Osteoblast (primary cell): ENCODE data around the gene COL23A1. TPM values are rescaled to one million over a fixed set of nuclear protein-coding genes. Genes with fewer than 3 reads are reported as not detected.

Experiments used
- DNase-seq: peaks from one replicate; pipeline ENCODE4 v3.0.0; 2011; ENCODE audit warnings: low spot score, mixed read lengths; ENCODE audit not compliant: insufficient read length; ENCODE audit errors: missing footprints
- H2AFZ ChIP-seq: 2 replicates; pipeline ENCODE4 v1.6.0; 2011; ENCODE audit warnings: mild to moderate bottlenecking, low read length
- H3K27ac ChIP-seq: 2 replicates; pipeline ENCODE4 v1.5.1; 2011; ENCODE audit warnings: mild to moderate bottlenecking, low read depth, low read length, moderate library complexity
- H3K27me3 ChIP-seq: 2 replicates; pipeline ENCODE4 v1.6.0; 2012; ENCODE audit warnings: mild to moderate bottlenecking, control low read depth, inconsistent platforms, low read length, moderate library complexity; ENCODE audit not compliant: insufficient read depth
- H3K36me3 ChIP-seq: 2 replicates; pipeline ENCODE4 v1.5.1; 2011; ENCODE audit warnings: mild to moderate bottlenecking, low read length, control low read depth, moderate library complexity; ENCODE audit not compliant: insufficient read depth
- H3K4me1 ChIP-seq: 2 replicates; pipeline ENCODE4 v1.5.1; 2011; ENCODE audit warnings: mild to moderate bottlenecking, low read length, control low read depth, moderate library complexity; ENCODE audit not compliant: insufficient read depth
- H3K4me2 ChIP-seq: 2 replicates; pipeline ENCODE4 v1.6.0; 2011; ENCODE audit warnings: mild to moderate bottlenecking, low read length; ENCODE audit not compliant: insufficient read depth
- H3K4me3 ChIP-seq: fragments of 200-600 bp; sonication (generic); 3 replicates; pipeline ENCODE4 v1.5.1; 2012; ENCODE audit warnings: mild to moderate bottlenecking, low read length, inconsistent platforms; ENCODE audit not compliant: insufficient read depth
- H3K79me2 ChIP-seq: 2 replicates; pipeline ENCODE4 v1.6.0; 2012; ENCODE audit warnings: mild to moderate bottlenecking, low read length, control low read depth, inconsistent platforms; ENCODE audit not compliant: insufficient read depth
- H3K9me3 ChIP-seq: 2 replicates; pipeline ENCODE4 v1.5.1; 2011; ENCODE audit warnings: low read depth, low read length, control low read depth
- H4K20me1 ChIP-seq: 2 replicates; pipeline ENCODE4 v1.6.0; 2012; ENCODE audit warnings: mild to moderate bottlenecking, low read length, control low read depth; ENCODE audit not compliant: insufficient read depth
- CTCF ChIP-seq: IDR thresholded peaks from 2 replicates; pipeline ENCODE4 v1.5.1; 2011; ENCODE audit warnings: mild to moderate bottlenecking, low read depth, low read length, moderate library complexity; ENCODE audit errors: extremely low read depth
- small RNA-seq: library from RNA; depleted of rRNA; stranded (forward); fragments of <200 nt; gene quantifications from one replicate; pipeline ENCODE3, GENCODE V24; 2012
- total RNA-seq: library from RNA; depleted of rRNA; stranded (reverse); fragments of >200 nt; gene quantifications from 2 replicates; pipeline ENCODE4 v1.2.3, GENCODE V29; 2012

COL23A1 gene
- total RNA-seq, 1 donor = under 0.01 TPM

- no peaks in the 10 kb centered on the region for H3K79me2 ChIP-seq
Observed at GRCh38 chr5:178192787-178193186, 397.4 kb downstream of the COL23A1 start.

GRCh38 chr5:178192244-178192643 is 397.9 kb downstream of the COL23A1 start:
- peaks cover 18% of the 10 kb centered on the region for H3K27me3 ChIP-seq

More at GRCh38 chr5:178192787-178193186, 397.4 kb downstream of the COL23A1 start:
- peaks cover 2% of the 10 kb centered on the region for H3K4me1 ChIP-seq
- H3K27ac ChIP-seq = no peak overlapping the region
- peaks cover 18% of the 10 kb centered on the region for H3K27me3 ChIP-seq
- no peaks in the 10 kb centered on the region for H3K9me3 ChIP-seq
- no peak for DNase-seq
- no peaks in the 10 kb centered on the region for H4K20me1 ChIP-seq
- no peaks in the 10 kb centered on the region for H3K36me3 ChIP-seq
- TF ChIP-seq CTCF = no peak
- no peak overlapping the region for H2AFZ ChIP-seq
- no peak overlapping the region for H3K4me3 ChIP-seq
- no peak overlapping the region for H3K4me2 ChIP-seq

DNA sequence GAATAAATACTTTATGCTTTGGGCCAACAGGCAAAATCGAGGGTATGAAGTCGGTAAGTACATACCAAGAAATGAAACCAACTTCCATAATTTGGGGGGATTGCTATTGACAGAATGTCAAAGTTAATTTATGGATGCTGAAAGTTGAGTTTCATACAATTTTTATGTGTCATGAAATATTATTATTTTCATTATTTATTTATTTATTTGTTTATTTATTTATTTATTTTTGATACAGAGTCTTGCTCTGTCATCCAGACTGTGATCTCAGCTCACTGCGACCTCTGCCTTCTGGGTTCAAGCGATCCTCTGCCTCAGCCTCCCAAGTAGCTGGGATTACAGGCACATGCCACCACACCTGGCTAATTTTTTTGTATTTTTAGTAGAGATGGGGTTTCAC is 398.5 kb downstream of the COL23A1 start:
- Histone ChIP-seq H3K27ac (no peak overlapping the region), H4K20me1 (no peaks in the 10 kb centered on the region), H3K4me3 (no peak overlapping the region), H3K27me3 (peaks cover 18% of the 10 kb centered on the region), H3K79me2 (no peaks in the 10 kb centered on the region), H3K36me3 (no peaks in the 10 kb centered on the region), H2AFZ (no peak overlapping the region), H3K4me1 (peaks cover 2% of the 10 kb centered on the region), H3K4me2 (no peak overlapping the region), H3K9me3 (no peaks in the 10 kb centered on the region)
- DNase-seq = no peak
- no peak for TF ChIP-seq CTCF

More at GRCh38 chr5:178192244-178192643, 397.9 kb downstream of the COL23A1 start:
- no peak for TF ChIP-seq CTCF
- DNase-seq = no peak
- no peaks in the 10 kb centered on the region for H3K79me2 ChIP-seq
- H3K9me3 ChIP-seq = no peaks in the 10 kb centered on the region
- H4K20me1 ChIP-seq = no peaks in the 10 kb centered on the region
- no peak overlapping the region for H2AFZ ChIP-seq
- peaks cover 2% of the 10 kb centered on the region for H3K4me1 ChIP-seq
- no peak overlapping the region for H3K27ac ChIP-seq
- H3K4me2 ChIP-seq = no peak overlapping the region
- H3K36me3 ChIP-seq = no peaks in the 10 kb centered on the region
- no peak overlapping the region for H3K4me3 ChIP-seq

GRCh38 chr5:178189433-178189832 is 400.8 kb downstream of the COL23A1 start:
- no peak for TF ChIP-seq CTCF
- Histone ChIP-seq H3K4me1 (peaks cover 2% of the 10 kb centered on the region), H3K4me3 (no peak overlapping the region), H3K27me3 (peaks cover 10% of the 10 kb centered on the region), H2AFZ (no peak overlapping the region), H3K79me2 (no peaks in the 10 kb centered on the region), H3K27ac (no peak overlapping the region), H3K36me3 (no peaks in the 10 kb centered on the region), H3K4me2 (no peak overlapping the region), H4K20me1 (no peaks in the 10 kb centered on the region), H3K9me3 (no peaks in the 10 kb centered on the region)
- no peak for DNase-seq

Small RNAs within 50 kb of the gene (small RNA-seq; reads per million reads assigned to genes)
- gene RN7SKP70 = not detected
- gene RN7SL646P = not detected

Other genes with a start within 250 kb of the COL23A1 start
- 33.3 TPM in 2 replicates for gene CLK4, start 36.7 kb upstream of the COL23A1 start, total RNA-seq
- gene ZNF354A, start 140.3 kb upstream of the COL23A1 start, total RNA-seq = 13.0 and 15.3 TPM in 2 replicates